Tibial nerve (tissue), 4 donors: ENCODE results near the gene COL4A6. TPM values are rescaled to one million over a fixed set of nuclear protein-coding genes. Genes with fewer than 3 reads are reported as not detected.

ENCODE experiments used
- DNase-seq, 2 donors: peaks; one replicate each; pipeline ENCODE4 v3.0.0-alpha.2; 2019; ENCODE audit warnings: low spot score in 2 of 2
- H3K27ac ChIP-seq, 4 donors: fragments of 200-600 bp; sonication (generic) in 3 of 4; one replicate each; pipeline ENCODE4 v1.5.1; 2017 to 2019; ENCODE audit warnings: mild to moderate bottlenecking in 1 of 4
- H3K27me3 ChIP-seq, 2 donors: fragments of 200-600 bp; sonication (generic) in 1 of 2; one replicate each; pipeline versions ENCODE4 v1.5.1 to v1.6.0; 2017 to 2019
- H3K36me3 ChIP-seq, 3 donors: fragments of 200-600 bp; sonication (generic); one replicate each; pipeline ENCODE4 v1.5.1; 2018 to 2019
- H3K4me1 ChIP-seq, 4 donors: fragments of 200-600 bp; sonication (generic) in 3 of 4; one replicate each; pipeline ENCODE4 v1.5.1; 2017 to 2019
- H3K4me3 ChIP-seq, 4 donors: fragments of 200-600 bp; sonication (generic) in 3 of 4; one replicate each; pipeline ENCODE4 v1.5.1; 2017 to 2019; ENCODE audit warnings: mild to moderate bottlenecking in 1 of 4, moderate library complexity in 1 of 4
- H3K9me3 ChIP-seq, 4 donors: fragments of 200-600 bp; sonication (generic) in 3 of 4; one replicate each; pipeline ENCODE4 v1.5.1; 2017 to 2019
- EP300 ChIP-seq, 2 donors: sonication (generic); formaldehyde crosslinking; IDR thresholded peaks; one replicate each; pipeline ENCODE4 v1.6.1; 2017; ENCODE audit warnings: antibody characterized with exemption in 2 of 2, mild to moderate bottlenecking in 1 of 2
- POLR2A ChIP-seq, 2 donors: fragments of 450-650 bp; IDR thresholded peaks; one replicate each; pipeline ENCODE4 v1.6.1; 2017; ENCODE audit warnings: antibody characterized with exemption in 2 of 2, mild to moderate bottlenecking in 2 of 2, moderate library complexity in 2 of 2
- WGBS, 2 donors: methylation state at CpG; one replicate each; pipeline ENCODE4 v1.1.5; 2018; 5-methylcytosine and 5-hydroxymethylcytosine counted together
- total RNA-seq, 4 donors: library from RNA; depleted of rRNA; stranded (reverse); fragments of >200 nt; gene quantifications; one replicate each; pipeline ENCODE4 v1.1.0, GENCODE V29; 2016
- TF ChIP-seq, protein P1 (sequence below), 5 experiments: fragments of 200-600 bp in 3 of 5; fragments of 450-650 bp in 2 of 5; sonication (generic) in 3 of 5; IDR thresholded peaks; one replicate each; pipeline ENCODE4 v1.5.1; 2016 to 2019; ENCODE audit warnings: antibody characterized with exemption in 5 of 5, mild to moderate bottlenecking in 3 of 5, moderate library complexity in 2 of 5

Gene COL4A6
- total RNA-seq, 4 donors from 2014 or later = under 0.01 to 1.4 (median 0.21) TPM

DNA sequence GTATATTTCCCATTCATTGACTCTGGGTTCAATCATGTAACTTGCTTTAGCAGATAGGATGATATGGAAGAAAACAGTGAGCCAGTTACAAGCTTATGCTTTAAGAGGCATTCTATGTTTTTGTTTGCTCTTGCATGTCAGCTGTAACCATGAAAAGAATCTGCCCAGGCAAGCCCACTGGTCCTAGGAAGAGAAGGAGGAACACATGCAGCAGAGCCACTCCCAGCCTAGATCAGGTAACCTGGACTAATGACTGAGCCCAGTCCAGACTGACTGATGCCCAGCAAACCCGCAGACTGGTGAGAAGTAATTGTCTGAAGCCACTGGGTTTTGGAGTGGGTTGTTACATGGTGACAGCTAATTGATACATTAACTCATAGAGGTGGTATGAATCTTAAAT is 167.9 kb downstream of the COL4A6 start:
- Histone ChIP-seq H3K4me1 (no peaks in the 10 kb centered on the region), H3K27me3 (peaks cover 0 to 12% of the 10 kb centered on the region in 2 donors), H3K36me3 (no peaks in the 10 kb centered on the region), H3K27ac (no peak overlapping the region), H3K4me3 (no peak overlapping the region), H3K9me3 (no peaks in the 10 kb centered on the region)
- TF ChIP-seq EP300 (IDR thresholded peaks at IDR 0.05) = no peak
- TF ChIP-seq, protein P1, sequence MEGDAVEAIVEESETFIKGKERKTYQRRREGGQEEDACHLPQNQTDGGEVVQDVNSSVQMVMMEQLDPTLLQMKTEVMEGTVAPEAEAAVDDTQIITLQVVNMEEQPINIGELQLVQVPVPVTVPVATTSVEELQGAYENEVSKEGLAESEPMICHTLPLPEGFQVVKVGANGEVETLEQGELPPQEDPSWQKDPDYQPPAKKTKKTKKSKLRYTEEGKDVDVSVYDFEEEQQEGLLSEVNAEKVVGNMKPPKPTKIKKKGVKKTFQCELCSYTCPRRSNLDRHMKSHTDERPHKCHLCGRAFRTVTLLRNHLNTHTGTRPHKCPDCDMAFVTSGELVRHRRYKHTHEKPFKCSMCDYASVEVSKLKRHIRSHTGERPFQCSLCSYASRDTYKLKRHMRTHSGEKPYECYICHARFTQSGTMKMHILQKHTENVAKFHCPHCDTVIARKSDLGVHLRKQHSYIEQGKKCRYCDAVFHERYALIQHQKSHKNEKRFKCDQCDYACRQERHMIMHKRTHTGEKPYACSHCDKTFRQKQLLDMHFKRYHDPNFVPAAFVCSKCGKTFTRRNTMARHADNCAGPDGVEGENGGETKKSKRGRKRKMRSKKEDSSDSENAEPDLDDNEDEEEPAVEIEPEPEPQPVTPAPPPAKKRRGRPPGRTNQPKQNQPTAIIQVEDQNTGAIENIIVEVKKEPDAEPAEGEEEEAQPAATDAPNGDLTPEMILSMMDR (IDR thresholded peaks at IDR 0.05) = no peak
- TF ChIP-seq POLR2A (IDR thresholded peaks at IDR 0.05) = no peak
- no peak for DNase-seq
- 77 to 82% methylated on average over 1 of the region's 1 CpG for WGBS, 2 donors

GRCh38 chrX:108268434-108269080 is 169.7 kb downstream of the COL4A6 start:
- Histone ChIP-seq H3K4me1 (no peaks in the 10 kb centered on the region), H3K27me3 (no peaks in the 10 kb centered on the region), H3K4me3 (no peak overlapping the region), H3K9me3 (no peaks in the 10 kb centered on the region), H3K36me3 (no peaks in the 10 kb centered on the region), H3K27ac (no peak overlapping the region)
- no peak for DNase-seq
- TF ChIP-seq EP300 (IDR thresholded peaks at IDR 0.05) (no peak), POLR2A (IDR thresholded peaks at IDR 0.05) (no peak)
- TF ChIP-seq, protein P1 (IDR thresholded peaks at IDR 0.05) = no peak
- 74 to 83% methylated on average over 4 of the region's 4 CpGs for WGBS, 2 donors

- WGBS, 2 donors = 24 to 36% methylated on average over 2 of the region's 2 CpGs
- no peaks in the 10 kb centered on the region for H3K9me3 ChIP-seq
- TF ChIP-seq, protein P1 (IDR thresholded peaks at IDR 0.05) = no peak
- no peak for TF ChIP-seq EP300 (IDR thresholded peaks at IDR 0.05)
- no peak for TF ChIP-seq POLR2A (IDR thresholded peaks at IDR 0.05)
- no peak overlapping the region for H3K4me3 ChIP-seq
- H3K4me1 ChIP-seq = no peaks in the 10 kb centered on the region
- DNase-seq = no peak
- no peaks in the 10 kb centered on the region for H3K27me3 ChIP-seq
- no peak overlapping the region for H3K27ac ChIP-seq
- no peaks in the 10 kb centered on the region for H3K36me3 ChIP-seq
These were observed 170.7 kb downstream of the COL4A6 start for GRCh38 chrX:108267557-108267956.

GRCh38 chrX:108264376-108264775 is 173.8 kb downstream of the COL4A6 start:
- Histone ChIP-seq H3K4me1 (no peaks in the 10 kb centered on the region), H3K36me3 (no peaks in the 10 kb centered on the region), H3K9me3 (no peaks in the 10 kb centered on the region), H3K27ac (no peak overlapping the region), H3K27me3 (no peaks in the 10 kb centered on the region), H3K4me3 (no peak overlapping the region)
- no peak for DNase-seq
- TF ChIP-seq, protein P1 (IDR thresholded peaks at IDR 0.05) = no peak
- no peak for TF ChIP-seq POLR2A (IDR thresholded peaks at IDR 0.05)
- no peak for TF ChIP-seq EP300 (IDR thresholded peaks at IDR 0.05)
- 73 to 77% methylated on average over 2 of the region's 2 CpGs for WGBS, 2 donors

DNA sequence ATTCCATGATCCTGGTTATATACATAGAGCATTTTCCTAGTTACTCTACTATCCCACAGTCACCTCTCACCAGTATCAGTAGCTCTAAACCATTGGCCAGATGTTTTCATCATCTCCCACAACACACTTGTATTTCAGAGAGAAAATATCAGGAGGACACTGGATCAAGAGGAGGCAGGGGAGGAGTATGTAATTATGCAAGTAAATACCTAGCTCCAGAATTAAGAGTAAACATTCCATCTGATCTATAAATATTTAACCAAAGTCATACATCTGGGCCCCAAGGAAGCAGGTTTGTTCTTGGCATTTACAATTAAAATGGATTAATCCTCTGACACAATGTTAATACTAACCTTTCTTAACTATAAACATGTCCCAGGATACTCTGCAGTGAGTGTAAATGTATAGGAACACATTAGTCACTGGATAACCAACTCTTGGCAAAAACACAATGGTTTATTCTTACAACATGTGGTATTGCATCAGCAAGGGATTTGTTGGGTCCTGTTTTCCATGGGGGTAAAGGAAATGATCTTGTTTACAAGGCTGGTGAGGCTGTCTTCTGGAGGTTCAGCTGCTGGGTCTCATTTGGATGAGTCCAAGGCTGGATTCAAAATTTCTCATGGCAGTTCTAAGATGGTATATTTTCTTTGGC is 176.5 kb downstream of the COL4A6 start:
- TF ChIP-seq EP300 (IDR thresholded peaks at IDR 0.05) = no peak
- TF ChIP-seq, protein P1 (IDR thresholded peaks at IDR 0.05) = no peak
- no peak for TF ChIP-seq POLR2A (IDR thresholded peaks at IDR 0.05)
- no peaks in the 10 kb centered on the region for H3K9me3 ChIP-seq
- H3K27ac ChIP-seq = no peak overlapping the region
- no peak for DNase-seq
- H3K4me3 ChIP-seq = no peak overlapping the region
- no peaks in the 10 kb centered on the region for H3K36me3 ChIP-seq
- H3K4me1 ChIP-seq = no peaks in the 10 kb centered on the region
- H3K27me3 ChIP-seq = peaks cover 0 to 5% of the 10 kb centered on the region in 2 donors
